Activated effector memory CD4-positive, alpha-beta T cell treated with anti-CD3 and anti-CD28 coated beads, Interleukin-2, amount 50 U/mL, for 16 hours (primary cell): ENCODE data around the gene EPHA2.
"Not testable (repeated sequence)": the region's sequence is repeated elsewhere in the genome, so short reads cannot be mapped to it uniquely, and the experiment has no call there.

ENCODE experiments used
- DNase-seq: peaks from one replicate; pipeline ENCODE4 v3.0.0-alpha.2; 2020

The EPHA2 gene

GRCh38 chr1:16117369-16117768 is 38.5 kb downstream of the EPHA2 start:
- no peak for DNase-seq

- no peak for DNase-seq
These were observed 39.2 kb downstream of the EPHA2 start for GRCh38 chr1:16116625-16117024.

GRCh38 chr1:16116002-16116401 is 39.9 kb downstream of the EPHA2 start:
- DNase-seq = no peak

- DNase-seq = no peak
These were observed 40.3 kb downstream of the EPHA2 start for GRCh38 chr1:16115468-16115983.

GRCh38 chr1:16114527-16115467 is 41.1 kb downstream of the EPHA2 start:
- DNase-seq = no peak

- no peak for DNase-seq
These were observed 43.0 kb downstream of the EPHA2 start for GRCh38 chr1:16112596-16113555.

GRCh38 chr1:16111771-16112595 is 43.9 kb downstream of the EPHA2 start:
- DNase-seq = no peak

GRCh38 chr1:16110884-16111283 is 45.0 kb downstream of the EPHA2 start:
- no peak for DNase-seq

GRCh38 chr1:16110456-16110855 is 45.4 kb downstream of the EPHA2 start:
- DNase-seq = no peak

- DNase-seq = no peak
These were observed 46.3 kb downstream of the EPHA2 start for GRCh38 chr1:16109571-16109970.

- DNase-seq = not testable (repeated sequence)
These were observed 48.8 kb downstream of the EPHA2 start for GRCh38 chr1:16107039-16107438.

- DNase-seq = no peak
These were observed 54.2 kb downstream of the EPHA2 start for GRCh38 chr1:16101623-16102022.

- DNase-seq = no peak
These were observed 56.5 kb downstream of the EPHA2 start for GRCh38 chr1:16099412-16099811.

- no peak for DNase-seq
These were observed 60.4 kb downstream of the EPHA2 start for GRCh38 chr1:16095447-16095846.

- DNase-seq = no peak
These were observed 61.3 kb downstream of the EPHA2 start for GRCh38 chr1:16094453-16095158.

- DNase-seq = no peak
These were observed 62.3 kb downstream of the EPHA2 start for GRCh38 chr1:16093611-16094010.

- DNase-seq = no peak
These were observed 62.9 kb downstream of the EPHA2 start for GRCh38 chr1:16092923-16093511.

- no peak for DNase-seq
These were observed 63.6 kb downstream of the EPHA2 start for GRCh38 chr1:16092097-16092922.

- DNase-seq = no peak
These were observed 64.6 kb downstream of the EPHA2 start for GRCh38 chr1:16091296-16091695.

GRCh38 chr1:16090076-16090826 is 65.6 kb downstream of the EPHA2 start:
- no peak for DNase-seq
